ENCODE measurements around the gene TMEM267. TPM values are rescaled to one million over a fixed set of nuclear protein-coding genes. Genes with fewer than 3 reads are reported as not detected.

TMEM267 gene
- total and polyA plus RNA-seq, 4 donors, result 2.3 to 5.4 (median 3.8) TPM

- H3K9ac ChIP-seq (ENCODE audit: low read depth in 1 of 2, low read length in 2 of 2), result no peak overlapping the region
These were observed 67.5 kb downstream of the TMEM267 start for GRCh38 chr5:43415935-43416802.

GRCh38 chr5:43413966-43414365 lies 69.7 kb downstream of the TMEM267 start:
- Histone ChIP-seq H3K27me3 (ENCODE audit: control insufficient read depth in 4 of 4, insufficient read depth in 4 of 4, low read length in 3 of 4) (no peaks in the 10 kb centered on the region), H3K4me3 (ENCODE audit: low read depth in 1 of 3, low read length in 3 of 3) (no peak overlapping the region), H3K9ac (ENCODE audit: low read depth in 1 of 2, low read length in 2 of 2) (no peak overlapping the region), H3K36me3 (ENCODE audit: control insufficient read depth in 4 of 4, insufficient read depth in 3 of 4, low read depth in 1 of 4, low read length in 3 of 4) (no peaks in the 10 kb centered on the region), H3K27ac (ENCODE audit: low read depth in 1 of 2, low read length in 2 of 2) (no peak overlapping the region), H3K9me3 (ENCODE audit: control insufficient read depth in 4 of 4, low read length in 3 of 4) (no peaks in the 10 kb centered on the region), H3K4me1 (ENCODE audit: control insufficient read depth in 4 of 4, insufficient read depth in 4 of 4, low read length in 3 of 4) (no peaks in the 10 kb centered on the region)
- TF ChIP-seq RAD21 (IDR thresholded peaks at IDR 0.05) (no peak), NR2F2 (IDR thresholded peaks at IDR 0.05) (no peak), REST (IDR thresholded peaks at IDR 0.05) (no peak), MAX (IDR thresholded peaks at IDR 0.05) (no peak), FOXA1 (IDR thresholded peaks at IDR 0.05) (no peak), EGR1 (IDR thresholded peaks at IDR 0.05; ENCODE audit: low read depth in 2 of 2) (no peak), RXRA (IDR thresholded peaks at IDR 0.05) (no peak)
- DNase-seq (ENCODE audit: low spot score), result no peak
- 93% methylated on average over 2 of the region's 2 CpGs for WGBS

More at GRCh38 chr5:43415935-43416802, 67.5 kb downstream of the TMEM267 start:
- Histone ChIP-seq H3K36me3 (ENCODE audit: control insufficient read depth in 4 of 4, insufficient read depth in 3 of 4, low read depth in 1 of 4, low read length in 3 of 4) (no peaks in the 10 kb centered on the region), H3K27me3 (ENCODE audit: control insufficient read depth in 4 of 4, insufficient read depth in 4 of 4, low read length in 3 of 4) (no peaks in the 10 kb centered on the region), H3K4me1 (ENCODE audit: control insufficient read depth in 4 of 4, insufficient read depth in 4 of 4, low read length in 3 of 4) (no peaks in the 10 kb centered on the region), H3K9me3 (ENCODE audit: control insufficient read depth in 4 of 4, low read length in 3 of 4) (no peaks in the 10 kb centered on the region), H3K4me3 (ENCODE audit: low read depth in 1 of 3, low read length in 3 of 3) (no peak overlapping the region), H3K27ac (ENCODE audit: low read depth in 1 of 2, low read length in 2 of 2) (no peak overlapping the region)
- TF ChIP-seq ATF3 (IDR thresholded peaks at IDR 0.05), result no peak
- no peak for TF ChIP-seq FOXA2 (IDR thresholded peaks at IDR 0.05)
- no peak for TF ChIP-seq FOXA1 (IDR thresholded peaks at IDR 0.05)
- TF ChIP-seq RXRA (IDR thresholded peaks at IDR 0.05), result no peak
- TF ChIP-seq HNF4G (IDR thresholded peaks at IDR 0.05), result no peak
- TF ChIP-seq SP1 (IDR thresholded peaks at IDR 0.05), result no peak
- TF ChIP-seq JUND (IDR thresholded peaks at IDR 0.05), result no peak
- TF ChIP-seq RAD21 (IDR thresholded peaks at IDR 0.05), result no peak
- TF ChIP-seq GABPA (IDR thresholded peaks at IDR 0.05 in 1 of 2, conservative IDR thresholded peaks at IDR 0.05 in 1 of 2), result no peak
- TF ChIP-seq EGR1 (IDR thresholded peaks at IDR 0.05; ENCODE audit: low read depth in 2 of 2), result no peak
- no peak for TF ChIP-seq YY1 (IDR thresholded peaks at IDR 0.05)
- TF ChIP-seq MAX (IDR thresholded peaks at IDR 0.05), result no peak
- TF ChIP-seq TAF1 (conservative IDR thresholded peaks at IDR 0.05), result no peak
- TF ChIP-seq NR2F2 (IDR thresholded peaks at IDR 0.05), result no peak
- no peak for TF ChIP-seq ZBTB33 (IDR thresholded peaks at IDR 0.05)
- no peak for TF ChIP-seq CTCF (IDR thresholded peaks at IDR 0.05; ENCODE audit: low read depth, low read length, missing input control)
- no peak for TF ChIP-seq HNF4A (conservative IDR thresholded peaks at IDR 0.05)
- DNase-seq (ENCODE audit: low spot score), result no peak
- 83% methylated on average over 3 of the region's 3 CpGs for WGBS
